ENCODE results near the gene WIPF2.

The WIPF2 gene

DNA sequence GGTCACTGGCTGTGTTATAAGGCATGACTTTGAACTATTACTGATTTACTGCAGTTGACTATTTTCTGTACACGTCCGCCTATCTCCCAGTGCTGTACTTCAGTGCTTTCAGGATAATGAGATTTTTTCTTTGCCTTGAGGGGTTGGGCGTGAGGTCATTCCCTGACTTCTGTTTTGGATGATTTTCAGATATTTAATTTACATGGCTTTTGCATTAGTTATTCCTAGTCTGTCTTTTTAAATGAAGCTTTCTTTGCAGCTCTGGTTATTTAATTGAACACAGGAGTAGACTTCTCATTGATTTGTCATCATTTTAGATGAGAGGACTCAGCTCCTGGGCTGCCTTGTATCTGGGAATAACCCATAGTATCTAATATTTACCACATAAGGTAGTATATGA lies 23.7 kb downstream of the WIPF2 start:
- no peaks in the 10 kb centered on the region for H3K36me3 ChIP-seq (ENCODE audit: control insufficient read depth, insufficient read depth, low read length)

DNA sequence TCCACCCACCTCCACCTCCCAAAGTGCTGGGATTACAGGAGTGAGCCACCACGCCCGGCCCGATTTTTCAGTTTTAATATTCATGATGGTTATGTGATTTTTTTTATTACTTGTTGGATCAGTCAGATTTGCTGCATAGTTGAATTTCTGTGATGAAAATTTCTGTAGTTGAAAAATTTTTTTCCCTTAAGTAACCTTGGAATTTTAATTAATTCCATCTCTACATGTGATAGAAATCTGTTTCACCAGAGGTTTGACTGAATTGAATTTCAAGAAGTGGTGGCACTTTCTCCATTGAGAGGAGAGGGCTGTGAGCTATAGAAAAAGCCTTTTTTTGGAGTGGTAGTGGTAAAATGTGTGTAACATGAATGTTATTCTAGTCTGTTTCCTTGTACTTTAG lies 24.7 kb downstream of the WIPF2 start:
- Histone ChIP-seq H3K27me3 (ENCODE audit: control insufficient read depth, insufficient read depth, low read length) (no peaks in the 10 kb centered on the region), H3K27ac (ENCODE audit: low read depth, low read length) (no peak overlapping the region), H3K9ac (ENCODE audit: low read length) (no peak overlapping the region), H3K4me1 (ENCODE audit: control insufficient read depth, insufficient read depth, low read length) (no peaks in the 10 kb centered on the region), H3K4me3 (ENCODE audit: low read length) (no peak overlapping the region), H3K36me3 (ENCODE audit: control insufficient read depth, insufficient read depth, low read length) (no peaks in the 10 kb centered on the region)

More for the DNA sequence above, 23.7 kb downstream of the WIPF2 start:
- no peak overlapping the region for H3K4me3 ChIP-seq (ENCODE audit: low read length)
- H3K27me3 ChIP-seq (ENCODE audit: control insufficient read depth, insufficient read depth, low read length) = no peaks in the 10 kb centered on the region
- H3K4me1 ChIP-seq (ENCODE audit: control insufficient read depth, insufficient read depth, low read length) = no peaks in the 10 kb centered on the region
- H3K9ac ChIP-seq (ENCODE audit: low read length) = no peak overlapping the region
- H3K27ac ChIP-seq (ENCODE audit: low read depth, low read length) = no peak overlapping the region

GRCh38 chr17:40244255-40244654 lies 25.2 kb downstream of the WIPF2 start:
- no peak overlapping the region for H3K9ac ChIP-seq (ENCODE audit: low read length)

DNA sequence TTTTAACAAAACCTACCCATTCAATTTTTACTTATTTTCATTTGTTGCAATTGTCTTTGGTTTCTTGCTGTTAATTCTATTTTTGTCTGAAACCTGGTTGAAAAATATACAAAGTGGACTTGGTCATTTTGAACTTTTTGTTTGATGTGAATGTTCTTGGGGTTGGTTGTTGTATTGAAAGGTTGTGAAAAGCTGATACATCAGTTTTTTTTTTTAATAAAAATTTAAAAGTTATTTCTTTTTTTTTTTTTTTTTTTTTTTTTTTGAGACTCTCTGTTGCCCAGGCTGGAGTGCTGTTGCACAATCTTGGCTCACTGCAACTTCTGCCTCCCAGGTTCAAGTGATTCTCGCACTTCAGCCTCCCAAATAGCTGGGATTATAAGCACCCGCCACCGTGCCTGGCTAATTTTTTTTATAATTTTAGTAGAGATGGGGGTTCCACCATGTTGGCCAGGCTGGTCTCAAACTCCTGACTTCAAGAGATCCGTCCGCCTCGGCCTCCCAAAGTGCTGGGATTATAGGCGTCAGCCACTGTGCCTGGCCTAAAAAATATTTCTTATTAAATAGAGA lies 28.9 kb downstream of the WIPF2 start:
- no peaks in the 10 kb centered on the region for H3K36me3 ChIP-seq (ENCODE audit: control insufficient read depth, insufficient read depth, low read length)

More at GRCh38 chr17:40244255-40244654, 25.2 kb downstream of the WIPF2 start:
- Histone ChIP-seq H3K4me3 (ENCODE audit: low read length) (no peak overlapping the region), H3K36me3 (ENCODE audit: control insufficient read depth, insufficient read depth, low read length) (no peaks in the 10 kb centered on the region), H3K27ac (ENCODE audit: low read depth, low read length) (no peak overlapping the region), H3K27me3 (ENCODE audit: control insufficient read depth, insufficient read depth, low read length) (no peaks in the 10 kb centered on the region), H3K4me1 (ENCODE audit: control insufficient read depth, insufficient read depth, low read length) (no peaks in the 10 kb centered on the region)

GRCh38 chr17:40248507-40248906 lies 29.4 kb downstream of the WIPF2 start:
- H3K27ac ChIP-seq (ENCODE audit: low read depth, low read length) = no peak overlapping the region
- H3K27me3 ChIP-seq (ENCODE audit: control insufficient read depth, insufficient read depth, low read length) = no peaks in the 10 kb centered on the region
- H3K4me3 ChIP-seq (ENCODE audit: low read length) = no peak overlapping the region
- no peaks in the 10 kb centered on the region for H3K36me3 ChIP-seq (ENCODE audit: control insufficient read depth, insufficient read depth, low read length)
- H3K9ac ChIP-seq (ENCODE audit: low read length) = no peak overlapping the region
- H3K4me1 ChIP-seq (ENCODE audit: control insufficient read depth, insufficient read depth, low read length) = peaks cover 11% of the 10 kb centered on the region

More for the DNA sequence above, 28.9 kb downstream of the WIPF2 start:
- Histone ChIP-seq H3K4me3 (ENCODE audit: low read length) (no peak overlapping the region), H3K9ac (ENCODE audit: low read length) (no peak overlapping the region), H3K4me1 (ENCODE audit: control insufficient read depth, insufficient read depth, low read length) (peaks cover 11% of the 10 kb centered on the region), H3K27me3 (ENCODE audit: control insufficient read depth, insufficient read depth, low read length) (no peaks in the 10 kb centered on the region), H3K27ac (ENCODE audit: low read depth, low read length) (no peak overlapping the region)

GRCh38 chr17:40251576-40251975 lies 32.5 kb downstream of the WIPF2 start:
- H3K4me3 ChIP-seq (ENCODE audit: low read length) = no peak overlapping the region
- no peak overlapping the region for H3K9ac ChIP-seq (ENCODE audit: low read length)
- no peaks in the 10 kb centered on the region for H3K27me3 ChIP-seq (ENCODE audit: control insufficient read depth, insufficient read depth, low read length)
- H3K36me3 ChIP-seq (ENCODE audit: control insufficient read depth, insufficient read depth, low read length) = no peaks in the 10 kb centered on the region
- H3K4me1 ChIP-seq (ENCODE audit: control insufficient read depth, insufficient read depth, low read length) = peaks cover 11% of the 10 kb centered on the region
- H3K27ac ChIP-seq (ENCODE audit: low read depth, low read length) = peak overlapping the region; percentile 58

DNA sequence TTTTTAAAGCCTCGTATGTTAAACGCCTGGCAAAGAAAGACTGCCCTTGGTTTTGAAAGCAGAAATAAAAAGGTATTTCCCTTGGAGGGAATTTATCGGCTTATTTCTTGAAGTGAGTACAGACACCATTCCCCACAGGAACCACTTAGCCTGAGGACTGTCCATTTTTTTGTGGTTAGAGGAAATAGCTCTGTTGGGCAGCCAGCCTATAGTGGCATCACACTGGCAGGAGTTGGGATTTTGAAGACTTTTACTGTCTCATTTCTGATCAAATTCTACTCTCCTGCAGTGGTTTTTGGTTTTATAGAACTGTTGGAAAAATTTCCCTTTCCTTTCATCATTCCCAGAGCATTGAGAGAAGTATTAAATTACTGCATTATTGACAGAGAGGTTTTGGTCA lies 34.5 kb downstream of the WIPF2 start:
- H3K27ac ChIP-seq (ENCODE audit: low read depth, low read length) = no peak overlapping the region
- H3K4me3 ChIP-seq (ENCODE audit: low read length) = no peak overlapping the region
- H3K27me3 ChIP-seq (ENCODE audit: control insufficient read depth, insufficient read depth, low read length) = no peaks in the 10 kb centered on the region
- H3K36me3 ChIP-seq (ENCODE audit: control insufficient read depth, insufficient read depth, low read length) = no peaks in the 10 kb centered on the region
- H3K9ac ChIP-seq (ENCODE audit: low read length) = no peak overlapping the region
- H3K4me1 ChIP-seq (ENCODE audit: control insufficient read depth, insufficient read depth, low read length) = peaks cover 11% of the 10 kb centered on the region

DNA sequence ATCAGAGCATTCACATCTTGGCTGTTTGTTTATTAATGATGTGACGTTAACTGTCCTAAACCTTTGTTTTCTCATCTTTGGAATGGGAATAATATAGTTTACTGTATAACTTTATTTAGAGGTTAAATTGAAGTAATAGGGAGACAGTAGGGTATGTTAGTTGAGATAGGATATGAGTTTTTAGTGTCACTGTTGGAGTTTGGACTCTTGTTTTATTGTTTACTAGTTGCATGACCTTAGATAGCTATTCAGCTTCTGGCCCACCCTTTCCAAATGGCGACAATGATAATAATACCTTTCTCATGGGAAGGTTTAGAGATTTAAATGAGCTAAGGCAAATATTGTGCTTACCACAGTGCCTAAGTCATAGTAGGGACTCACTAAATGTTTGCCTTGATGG lies 40.4 kb downstream of the WIPF2 start:
- H3K4me1 ChIP-seq (ENCODE audit: control insufficient read depth, insufficient read depth, low read length) = no peaks in the 10 kb centered on the region
- no peak overlapping the region for H3K4me3 ChIP-seq (ENCODE audit: low read length)
- no peak overlapping the region for H3K9ac ChIP-seq (ENCODE audit: low read length)
- H3K27ac ChIP-seq (ENCODE audit: low read depth, low read length) = no peak overlapping the region
- peaks cover 8% of the 10 kb centered on the region for H3K36me3 ChIP-seq (ENCODE audit: control insufficient read depth, insufficient read depth, low read length)
- H3K27me3 ChIP-seq (ENCODE audit: control insufficient read depth, insufficient read depth, low read length) = no peaks in the 10 kb centered on the region

DNA sequence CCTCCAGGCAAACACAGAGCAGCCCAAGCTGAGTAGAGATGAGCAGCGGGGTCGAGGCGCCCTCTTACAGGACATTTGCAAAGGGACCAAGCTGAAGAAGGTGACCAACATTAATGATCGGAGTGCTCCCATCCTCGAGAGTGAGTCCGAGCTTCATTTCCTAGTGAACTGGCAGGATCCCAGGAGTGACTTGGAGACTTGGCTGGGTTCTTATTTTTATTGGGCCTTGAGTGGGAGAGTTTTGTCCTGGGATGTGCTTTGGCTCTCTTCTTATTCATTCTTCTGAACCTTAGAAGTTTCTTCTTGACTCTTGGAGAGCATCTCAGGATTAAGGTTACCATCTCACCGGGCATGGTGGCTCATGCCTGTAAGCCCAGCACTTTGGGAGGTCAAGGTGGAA lies 41.4 kb downstream of the WIPF2 start:
- no peak overlapping the region for H3K4me3 ChIP-seq (ENCODE audit: low read length)
- H3K4me1 ChIP-seq (ENCODE audit: control insufficient read depth, insufficient read depth, low read length) = no peaks in the 10 kb centered on the region
- H3K9ac ChIP-seq (ENCODE audit: low read length) = no peak overlapping the region
- H3K27ac ChIP-seq (ENCODE audit: low read depth, low read length) = no peak overlapping the region
- peaks cover 14% of the 10 kb centered on the region for H3K36me3 ChIP-seq (ENCODE audit: control insufficient read depth, insufficient read depth, low read length)
- no peaks in the 10 kb centered on the region for H3K27me3 ChIP-seq (ENCODE audit: control insufficient read depth, insufficient read depth, low read length)

DNA sequence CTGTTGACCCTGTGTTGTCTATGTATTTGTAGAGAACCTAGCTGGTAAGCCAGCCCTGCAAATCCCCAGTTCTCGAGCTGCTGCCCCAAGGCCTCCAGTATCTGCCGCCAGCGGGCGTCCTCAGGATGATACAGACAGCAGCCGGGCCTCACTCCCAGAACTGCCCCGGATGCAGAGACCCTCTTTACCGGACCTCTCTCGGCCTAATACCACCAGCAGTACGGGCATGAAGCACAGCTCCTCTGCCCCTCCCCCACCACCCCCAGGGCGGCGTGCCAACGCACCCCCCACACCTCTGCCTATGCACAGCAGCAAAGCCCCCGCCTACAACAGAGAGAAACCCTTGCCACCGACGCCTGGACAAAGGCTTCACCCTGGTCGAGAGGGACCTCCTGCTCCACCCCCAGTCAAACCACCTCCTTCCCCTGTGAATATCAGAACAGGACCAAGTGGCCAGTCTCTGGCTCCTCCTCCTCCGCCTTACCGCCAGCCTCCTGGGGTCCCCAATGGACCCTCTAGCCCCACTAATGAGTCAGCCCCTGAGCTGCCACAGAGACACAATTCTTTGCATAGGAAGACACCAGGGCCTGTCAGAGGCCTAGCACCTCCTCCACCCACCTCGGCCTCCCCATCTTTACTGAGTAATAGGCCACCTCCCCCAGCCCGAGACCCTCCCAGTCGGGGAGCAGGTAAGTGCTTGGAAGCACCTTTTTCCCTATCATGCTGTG lies 45.5 kb downstream of the WIPF2 start:
- Histone ChIP-seq H3K4me1 (ENCODE audit: control insufficient read depth, insufficient read depth, low read length) (no peaks in the 10 kb centered on the region), H3K36me3 (ENCODE audit: control insufficient read depth, insufficient read depth, low read length) (peaks cover 17% of the 10 kb centered on the region), H3K27ac (ENCODE audit: low read depth, low read length) (no peak overlapping the region), H3K27me3 (ENCODE audit: control insufficient read depth, insufficient read depth, low read length) (no peaks in the 10 kb centered on the region), H3K4me3 (ENCODE audit: low read length) (no peak overlapping the region), H3K9ac (ENCODE audit: low read length) (no peak overlapping the region)

GRCh38 chr17:40265337-40265736 lies 46.2 kb downstream of the WIPF2 start:
- H3K36me3 ChIP-seq (ENCODE audit: control insufficient read depth, insufficient read depth, low read length) = peaks cover 17% of the 10 kb centered on the region
- no peak overlapping the region for H3K4me3 ChIP-seq (ENCODE audit: low read length)
- H3K9ac ChIP-seq (ENCODE audit: low read length) = no peak overlapping the region

GRCh38 chr17:40266882-40267281 lies 47.8 kb downstream of the WIPF2 start:
- Histone ChIP-seq H3K36me3 (ENCODE audit: control insufficient read depth, insufficient read depth, low read length) (peaks cover 17% of the 10 kb centered on the region), H3K27me3 (ENCODE audit: control insufficient read depth, insufficient read depth, low read length) (no peaks in the 10 kb centered on the region), H3K9ac (ENCODE audit: low read length) (no peak overlapping the region), H3K4me1 (ENCODE audit: control insufficient read depth, insufficient read depth, low read length) (no peaks in the 10 kb centered on the region), H3K27ac (ENCODE audit: low read depth, low read length) (no peak overlapping the region), H3K4me3 (ENCODE audit: low read length) (no peak overlapping the region)

More at GRCh38 chr17:40265337-40265736, 46.2 kb downstream of the WIPF2 start:
- Histone ChIP-seq H3K27ac (ENCODE audit: low read depth, low read length) (no peak overlapping the region), H3K27me3 (ENCODE audit: control insufficient read depth, insufficient read depth, low read length) (no peaks in the 10 kb centered on the region), H3K4me1 (ENCODE audit: control insufficient read depth, insufficient read depth, low read length) (no peaks in the 10 kb centered on the region)

GRCh38 chr17:40268141-40268712 lies 49.1 kb downstream of the WIPF2 start:
- Histone ChIP-seq H3K36me3 (ENCODE audit: control insufficient read depth, insufficient read depth, low read length) (peaks cover 12% of the 10 kb centered on the region), H3K4me3 (ENCODE audit: low read length) (no peak overlapping the region), H3K27me3 (ENCODE audit: control insufficient read depth, insufficient read depth, low read length) (no peaks in the 10 kb centered on the region), H3K4me1 (ENCODE audit: control insufficient read depth, insufficient read depth, low read length) (no peaks in the 10 kb centered on the region), H3K27ac (ENCODE audit: low read depth, low read length) (no peak overlapping the region), H3K9ac (ENCODE audit: low read length) (no peak overlapping the region)

Measured in rectal smooth muscle tissue (tissue), 1 donor.